HG03159 (cell line): ENCODE measurements around the gene TNNI3K.
"Not testable (repeated sequence)": the region's sequence is repeated elsewhere in the genome, so short reads cannot be mapped to it uniquely, and the experiment has no call there.

Experiments used
- ATAC-seq: cut with Tn5 transposase; IDR thresholded peaks from one replicate; pipeline ENCODE4 v1.9.1; 2021; ENCODE audit warnings: mild to moderate bottlenecking, moderate library complexity; ENCODE audit not compliant: unreplicated experiment

TNNI3K gene

GRCh38 chr1:74235153-74235552 lies at the start of gene TNNI3K:
TSS of gene TNNI3K (plus strand) at chr1:74235387. CDS start at chr1:74235452, 65 bp downstream.
- no peak for ATAC-seq

GRCh38 chr1:74193908-74194307 lies 41.3 kb upstream of the TNNI3K start:
- ATAC-seq = no peak

- ATAC-seq = no peak
These were observed 39.8 kb upstream of the TNNI3K start for GRCh38 chr1:74195339-74195738.

GRCh38 chr1:74197255-74197654 lies 37.9 kb upstream of the TNNI3K start:
- no peak for ATAC-seq

GRCh38 chr1:74197657-74198552 lies 37.3 kb upstream of the TNNI3K start, which contains the start of the genes FPGT and LRRIQ3:
TSS of gene FPGT (plus strand) at chr1:74198242. CDS start at chr1:74198279, 37 bp downstream.
TSS of gene LRRIQ3 (minus strand) at chr1:74198176. CDS start at chr1:74183684, 14,492 bp downstream.
- peak; percentile 96 for ATAC-seq

- ATAC-seq = no peak
These were observed 35.7 kb upstream of the TNNI3K start for GRCh38 chr1:74199504-74199903.

GRCh38 chr1:74205266-74205665 lies 29.9 kb upstream of the TNNI3K start:
- ATAC-seq = no peak

- no peak for ATAC-seq
These were observed 20.0 kb upstream of the TNNI3K start for GRCh38 chr1:74215229-74215628.

- no peak for ATAC-seq
These were observed 12.5 kb upstream of the TNNI3K start for GRCh38 chr1:74222701-74223100.

- ATAC-seq = no peak
These were observed 11.7 kb upstream of the TNNI3K start for GRCh38 chr1:74223453-74223852.

- no peak for ATAC-seq
These were observed 1.3 kb downstream of the TNNI3K start for GRCh38 chr1:74236440-74236839.

- no peak for ATAC-seq
These were observed 1.8 kb downstream of the TNNI3K start for GRCh38 chr1:74237035-74237434.

- no peak for ATAC-seq
These were observed 2.6 kb downstream of the TNNI3K start for GRCh38 chr1:74237787-74238186.

- no peak for ATAC-seq
These were observed 10.1 kb downstream of the TNNI3K start for GRCh38 chr1:74245168-74245772.

GRCh38 chr1:74246315-74246714 lies 11.1 kb downstream of the TNNI3K start:
- no peak for ATAC-seq

GRCh38 chr1:74247881-74248528 lies 12.8 kb downstream of the TNNI3K start:
- ATAC-seq = no peak

- ATAC-seq = not testable (repeated sequence)
These were observed 18.1 kb downstream of the TNNI3K start for GRCh38 chr1:74253243-74253824.

GRCh38 chr1:74266001-74266400 lies 30.8 kb downstream of the TNNI3K start:
- ATAC-seq = no peak

GRCh38 chr1:74271503-74271902 lies 36.3 kb downstream of the TNNI3K start:
- no peak for ATAC-seq

GRCh38 chr1:74280642-74281396 lies 45.6 kb downstream of the TNNI3K start:
- ATAC-seq = no peak
